Colonic mucosa (tissue), 4 donors: ENCODE data around the gene MAPT. TPM values are rescaled to one million over a fixed set of nuclear protein-coding genes. Genes with fewer than 3 reads are reported as not detected.

Source experiments
- DNase-seq: peaks from one replicate; pipeline ENCODE4 v3.0.0-alpha.2; 2020
- H3K27ac ChIP-seq: fragments of 200-600 bp; one replicate; pipeline ENCODE4 v1.8.0; 2021
- H3K27me3 ChIP-seq: fragments of 200-600 bp; one replicate; pipeline ENCODE4 v1.8.0; 2021
- H3K36me3 ChIP-seq: fragments of 200-600 bp; one replicate; pipeline ENCODE4 v1.8.0; 2021
- H3K4me1 ChIP-seq: fragments of 200-600 bp; one replicate; pipeline ENCODE4 v1.8.0; 2021; ENCODE audit warnings: mild to moderate bottlenecking
- H3K4me3 ChIP-seq: fragments of 200-600 bp; one replicate; pipeline ENCODE4 v1.8.0; 2021
- H3K9ac ChIP-seq, 2 donors: one replicate each; pipeline ENCODE4 v1.7.0; 2013; ENCODE audit warnings: control low read depth in 2 of 2, low read depth in 2 of 2, low read length in 2 of 2
- H3K9me3 ChIP-seq: fragments of 200-600 bp; one replicate; pipeline ENCODE4 v1.8.0; 2021
- intact Hi-C: fragments of 100-400 bp; cut with DNase I; formaldehyde crosslinking; loops from one replicate; pipeline ENCODE4 v1.14.1; 2022
- total RNA-seq, 2 donors: library from RNA; stranded (reverse); fragmentation: NEBNext Ultra II Directional in 1 of 2; extraction: Animal tissue kit (Norgen Biotek cat#: 25700) in 1 of 2; gene quantifications; one replicate each; pipeline ENCODE4 v1.2.1, GENCODE V29; 2021
- TF ChIP-seq, protein P1 (sequence below): fragments of 200-600 bp; IDR thresholded peaks from one replicate; pipeline ENCODE4 v1.8.0; 2022; ENCODE audit warnings: antibody characterized with exemption, mild to moderate bottlenecking
- donor health status: healthy.
- donor health status: DM: no; HTN: no; CAD: no.
- donor health status: DM: no; HTN: no; CAD: no.

The MAPT gene
- total RNA-seq, 2 donors from 2014 or later, result 0.37 to 2.9 TPM

DNA sequence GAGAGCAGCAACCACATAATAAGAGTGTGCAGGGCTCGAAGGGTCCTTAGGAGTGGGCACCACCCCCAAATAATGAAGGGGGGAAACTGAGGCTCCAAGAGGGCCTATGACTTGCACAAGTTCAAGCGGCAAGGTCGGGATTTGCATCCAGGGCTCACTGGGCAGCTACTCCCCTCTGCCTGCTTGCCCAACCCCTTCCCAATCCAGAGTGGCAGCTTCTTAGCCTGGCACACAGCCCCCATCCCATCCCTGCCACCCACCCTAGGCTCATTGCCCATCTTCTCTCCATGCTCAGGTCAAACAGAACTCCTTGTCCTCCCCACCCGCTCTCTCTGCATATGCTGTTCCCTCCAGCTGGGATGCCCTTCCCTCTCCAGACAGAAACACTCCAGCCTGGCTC is 47.3 kb upstream of the MAPT start:
- intact Hi-C loops, result no loop called here
- Histone ChIP-seq H3K4me3 (no peak overlapping the region), H3K9me3 (no peaks in the 10 kb centered on the region), H3K4me1 (no peaks in the 10 kb centered on the region), H3K27ac (no peak overlapping the region), H3K27me3 (no peaks in the 10 kb centered on the region), H3K36me3 (no peaks in the 10 kb centered on the region), H3K9ac (no peak overlapping the region)
- TF ChIP-seq, protein P1, sequence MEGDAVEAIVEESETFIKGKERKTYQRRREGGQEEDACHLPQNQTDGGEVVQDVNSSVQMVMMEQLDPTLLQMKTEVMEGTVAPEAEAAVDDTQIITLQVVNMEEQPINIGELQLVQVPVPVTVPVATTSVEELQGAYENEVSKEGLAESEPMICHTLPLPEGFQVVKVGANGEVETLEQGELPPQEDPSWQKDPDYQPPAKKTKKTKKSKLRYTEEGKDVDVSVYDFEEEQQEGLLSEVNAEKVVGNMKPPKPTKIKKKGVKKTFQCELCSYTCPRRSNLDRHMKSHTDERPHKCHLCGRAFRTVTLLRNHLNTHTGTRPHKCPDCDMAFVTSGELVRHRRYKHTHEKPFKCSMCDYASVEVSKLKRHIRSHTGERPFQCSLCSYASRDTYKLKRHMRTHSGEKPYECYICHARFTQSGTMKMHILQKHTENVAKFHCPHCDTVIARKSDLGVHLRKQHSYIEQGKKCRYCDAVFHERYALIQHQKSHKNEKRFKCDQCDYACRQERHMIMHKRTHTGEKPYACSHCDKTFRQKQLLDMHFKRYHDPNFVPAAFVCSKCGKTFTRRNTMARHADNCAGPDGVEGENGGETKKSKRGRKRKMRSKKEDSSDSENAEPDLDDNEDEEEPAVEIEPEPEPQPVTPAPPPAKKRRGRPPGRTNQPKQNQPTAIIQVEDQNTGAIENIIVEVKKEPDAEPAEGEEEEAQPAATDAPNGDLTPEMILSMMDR, result no peak
- DNase-seq, result no peak

GRCh38 chr17:45847747-45848146 is 46.6 kb upstream of the MAPT start:
- Histone ChIP-seq H3K27ac (no peak overlapping the region), H3K27me3 (no peaks in the 10 kb centered on the region), H3K36me3 (no peaks in the 10 kb centered on the region), H3K4me3 (no peak overlapping the region), H3K9me3 (no peaks in the 10 kb centered on the region), H3K4me1 (no peaks in the 10 kb centered on the region), H3K9ac (no peak overlapping the region)
- intact Hi-C loops, result no loop called here
- TF ChIP-seq, protein P1, result no peak
- DNase-seq, result no peak

- intact Hi-C loops, result no loop called here
- Histone ChIP-seq H3K36me3 (no peaks in the 10 kb centered on the region), H3K9ac (no peak overlapping the region), H3K4me3 (no peak overlapping the region), H3K4me1 (no peaks in the 10 kb centered on the region), H3K27me3 (no peaks in the 10 kb centered on the region), H3K9me3 (no peaks in the 10 kb centered on the region), H3K27ac (no peak overlapping the region)
- TF ChIP-seq, protein P1, result no peak
- DNase-seq, result no peak
These were observed 45.9 kb upstream of the MAPT start for GRCh38 chr17:45848405-45848804.

- Histone ChIP-seq H3K36me3 (no peaks in the 10 kb centered on the region), H3K4me3 (no peak overlapping the region), H3K9me3 (no peaks in the 10 kb centered on the region), H3K4me1 (no peaks in the 10 kb centered on the region), H3K9ac (no peak overlapping the region), H3K27me3 (no peaks in the 10 kb centered on the region), H3K27ac (no peak overlapping the region)
- intact Hi-C loops, result no loop called here
- TF ChIP-seq, protein P1, result no peak
- no peak for DNase-seq
These were observed 45.4 kb upstream of the MAPT start for GRCh38 chr17:45848868-45849535.

- no peak overlapping the region for H3K27ac ChIP-seq
- H3K36me3 ChIP-seq, result no peaks in the 10 kb centered on the region
- H3K9me3 ChIP-seq, result no peaks in the 10 kb centered on the region
- H3K4me3 ChIP-seq, result no peak overlapping the region
- DNase-seq, result no peak
- TF ChIP-seq, protein P1, result no peak
- H3K27me3 ChIP-seq, result no peaks in the 10 kb centered on the region
- no peaks in the 10 kb centered on the region for H3K4me1 ChIP-seq
- H3K9ac ChIP-seq, result no peak overlapping the region
- intact Hi-C loops, result no loop called here
These were observed 44.8 kb upstream of the MAPT start for GRCh38 chr17:45849536-45849990.
